Panc1 (cell line): ENCODE results near the gene SEBOX. TPM values are rescaled to one million over a fixed set of nuclear protein-coding genes. Genes with fewer than 3 reads are reported as not detected.

Experiments used
- ATAC-seq: fragments of 200-7000 bp; cut with Tn5 transposase; 2 replicates; pipeline ENCODE4 v1.9.1; 2020; ENCODE audit warnings: mild to moderate bottlenecking, moderate library complexity
- BruUV-seq: library from RNA; stranded (reverse); fragments of 400-500 nt; replicated peaks from 2 replicates; lab custom pipeline; 2021; lab: Mats Ljungman, UMichigan
- CTCF ChIA-PET: fragments of 300-600 bp; sonication (Branson Sonifier 250); formaldehyde crosslinking; loops from one replicate; lab custom pipeline; 2022; ENCODE audit warnings: antibody characterized with exemption; lab: Charles Lee
- POLR2A ChIA-PET: fragments of 300-600 bp; sonication (Branson Sonifier 250); formaldehyde crosslinking; loops from one replicate; lab custom pipeline; 2022; ENCODE audit warnings: antibody characterized with exemption; lab: Charles Lee
- DNase-seq: peaks from one replicate; pipeline ENCODE4 v3.0.0-alpha.2; 2010; ENCODE audit warnings: low read depth, low spot score
- H3K27ac ChIP-seq: 2 replicates; pipeline ENCODE4 v1.5.1; 2011; ENCODE audit warnings: mild to moderate bottlenecking, low read length, inconsistent platforms
- H3K27me3 ChIP-seq: fragments of 200-500 bp; sonication (Bioruptor generic); 2 replicates; pipeline ENCODE4 v1.6.0; 2014; ENCODE audit warnings: low read length, inconsistent platforms; ENCODE audit not compliant: control insufficient read depth, insufficient read depth
- H3K36me3 ChIP-seq: fragments of 200-500 bp; sonication (Bioruptor generic); 2 replicates; pipeline ENCODE4 v1.5.1; 2014; ENCODE audit warnings: inconsistent platforms, mild to moderate bottlenecking, low read length, moderate library complexity; ENCODE audit not compliant: control insufficient read depth, insufficient read depth
- H3K4me1 ChIP-seq: 2 replicates; pipeline ENCODE4 v1.5.1; 2011; ENCODE audit warnings: inconsistent platforms, mild to moderate bottlenecking, low read length, moderate library complexity; ENCODE audit not compliant: control insufficient read depth, insufficient read depth
- H3K4me3 ChIP-seq, 2 experiments: 2 replicates each; pipeline ENCODE4 v1.5.1; 2011 to 2012; ENCODE audit warnings: low read depth in 2 of 2, low read length in 2 of 2, mild to moderate bottlenecking in 2 of 2, inconsistent platforms in 1 of 2, moderate library complexity in 1 of 2
- H3K9me3 ChIP-seq: fragments of 200-500 bp; sonication (Bioruptor generic); 2 replicates; pipeline ENCODE4 v1.5.1; 2014; ENCODE audit warnings: low read depth, mild to moderate bottlenecking, inconsistent platforms, low read length, moderate library complexity; ENCODE audit not compliant: control insufficient read depth, insufficient read depth
- CTCF ChIP-seq: fragments of 450-650 bp; IDR thresholded peaks from 2 replicates; pipeline ENCODE4 v1.5.1; 2017; ENCODE audit warnings: mild to moderate bottlenecking
- POLR2AphosphoS5 ChIP-seq: IDR thresholded peaks from 2 replicates; pipeline ENCODE4 v1.6.1; 2012; ENCODE audit warnings: mild to moderate bottlenecking, low read depth, low read length, moderate library complexity
- REST ChIP-seq, 2 experiments: IDR thresholded peaks; 2 replicates each; pipeline ENCODE4 v1.6.1; 2011 to 2012; ENCODE audit warnings: low read depth in 2 of 2, control low read depth in 1 of 2, low read length in 1 of 2, mild to moderate bottlenecking in 1 of 2, moderate library complexity in 1 of 2; ENCODE audit not compliant: insufficient read depth in 1 of 2
- SIN3A ChIP-seq: IDR thresholded peaks from 2 replicates; pipeline ENCODE4 v1.6.1; 2012; ENCODE audit warnings: low read depth, mild to moderate bottlenecking, low read length, moderate library complexity, borderline replicate concordance; ENCODE audit not compliant: insufficient read depth
- TCF7L2 ChIP-seq: IDR thresholded peaks from 2 replicates; pipeline ENCODE4 v1.6.1; 2011; ENCODE audit warnings: mild to moderate bottlenecking, low read depth, low read length, inconsistent platforms
- in situ Hi-C: cut with HindIII; loops from 2 replicates; pipeline ENCODE4 v1.10.0; 2016; ENCODE audit warnings: low sequenced_read_pairs, low pct_unique_long_range_greater_than_20kb
- intact Hi-C: fragments of 100-400 bp; cut with micrococcal nuclease; formaldehyde crosslinking; loops from one replicate; pipeline ENCODE4 v1.10.0; 2022; ENCODE audit not compliant: unreplicated experiment
- total RNA-seq: library from RNA; stranded (reverse); gene quantifications from one replicate; pipeline ENCODE4 v1.2.1, GENCODE V29; 2021; ENCODE audit not compliant: unreplicated experiment

Gene SEBOX
- total RNA-seq, 1 experiment from 2014 or later, result not detected

DNA sequence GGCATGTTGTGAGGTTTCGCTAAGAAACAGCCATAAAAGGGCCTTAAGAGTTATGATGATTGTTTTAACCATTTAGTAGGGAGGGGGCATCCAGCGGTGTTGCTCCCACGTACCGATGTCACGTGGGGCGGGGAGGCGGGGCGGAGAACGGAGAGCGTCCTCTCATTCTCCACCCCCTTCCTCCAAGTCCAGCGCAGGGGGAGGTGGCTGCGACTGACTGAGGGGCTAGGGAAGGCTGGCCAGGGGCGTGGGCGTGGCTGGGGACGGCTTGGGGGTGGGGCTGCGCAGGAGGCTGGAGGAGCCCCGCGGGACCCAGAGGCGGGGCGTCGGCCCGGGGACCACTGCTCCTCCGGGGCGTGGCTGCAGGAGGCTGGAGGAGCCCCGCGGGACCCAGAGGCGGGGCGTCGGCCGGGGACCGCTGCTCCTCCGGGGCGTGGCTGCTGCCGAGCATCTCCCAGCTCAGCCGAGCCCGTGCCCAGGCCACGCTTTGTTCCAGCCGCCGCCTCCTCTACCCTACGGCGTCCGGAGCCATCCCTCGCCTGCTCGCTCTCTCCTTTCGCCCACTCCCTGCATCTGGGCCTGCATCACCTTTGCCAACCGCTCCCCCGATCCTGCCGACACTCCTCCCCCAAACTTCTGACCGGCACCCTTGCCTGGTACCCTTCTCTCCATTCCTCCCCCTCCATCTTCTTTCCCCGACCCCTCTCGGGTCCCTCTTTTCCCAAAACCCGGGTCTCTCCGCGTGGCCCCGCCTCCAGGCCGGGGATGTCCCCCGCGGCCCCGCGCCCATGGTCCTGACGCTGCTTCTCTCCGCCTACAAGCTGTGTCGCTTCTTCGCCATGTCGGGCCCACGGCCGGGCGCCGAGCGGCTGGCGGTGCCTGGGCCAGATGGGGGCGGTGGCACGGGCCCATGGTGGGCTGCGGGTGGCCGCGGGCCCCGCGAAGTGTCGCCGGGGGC lies 6.5 kb upstream of the SEBOX start, which contains the start of gene SARM1:
Gene SARM1 (plus strand): TSS at position 450 of the 958 bp plus-strand sequence. CDS start 339 bp downstream, at position 789.
- POLR2A ChIA-PET, result interaction anchor here (0.6 to 0.7 kb wide), 2 partner anchors 104 to 163 kb away, joined by 5 to 6 read pairs; no protein-coding TSS in a partner anchor
- in situ Hi-C loops, result no loop called here
- Histone ChIP-seq H3K27me3 (no peaks in the 10 kb centered on the region), H3K27ac (peak within 1 kb of the TSS; percentile 84), H3K36me3 (no peaks in the 10 kb centered on the region), H3K4me3 (peak within 1 kb of the TSS; percentile 65 to 93), H3K9me3 (no peaks in the 10 kb centered on the region), H3K4me1 (peaks cover 27% of the 10 kb centered on the region)
- TF ChIP-seq POLR2AphosphoS5 (no peak), TCF7L2 (peak; percentile 88), CTCF (no peak), SIN3A (0 out of 2 replicates have a peak, but pooled peaks have one; percentile 43), REST (IDR thresholded peaks at IDR 0.05; ENCODE audit: insufficient read depth in 1 of 2, low read depth in 2 of 2, low read length in 1 of 2) (0 out of 4 replicates have a peak, but pooled peaks of 1 of the 2 experiments have one; percentile 30)
- DNase-seq, result peak; percentile 30
- intact Hi-C loops, result no loop called here
- BruUV-seq, result no TSS peak
- CTCF ChIA-PET, result interaction anchor here (0.7 kb wide), 1 partner anchor 44 kb away, joined by 5 read pairs; no protein-coding TSS in a partner anchor
- ATAC-seq, result peak; percentile 93

DNA sequence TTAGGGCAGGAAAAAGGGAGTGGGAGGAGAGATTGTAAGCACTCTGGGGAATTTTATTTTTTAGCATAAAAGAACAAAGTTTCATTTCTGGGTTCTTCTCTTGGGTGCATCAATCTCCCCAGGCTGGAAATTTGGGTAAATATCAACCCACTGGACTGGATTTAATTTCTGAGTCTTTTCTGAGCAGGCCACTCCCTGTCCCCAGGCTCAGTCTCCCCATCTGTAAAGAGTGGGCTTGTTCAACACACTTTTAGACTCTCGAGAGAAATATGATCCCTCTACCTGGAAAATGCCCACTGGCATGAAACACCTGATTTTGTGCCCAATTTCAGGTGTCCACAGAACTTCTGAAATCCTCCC lies 5.7 kb upstream of the SEBOX start:
- H3K9me3 ChIP-seq, result no peaks in the 10 kb centered on the region
- TF ChIP-seq TCF7L2 (no peak), SIN3A (no peak), CTCF (no peak), REST (IDR thresholded peaks at IDR 0.05; ENCODE audit: insufficient read depth in 1 of 2, low read depth in 2 of 2, low read length in 1 of 2) (no peak), POLR2AphosphoS5 (no peak)
- peaks cover 27% of the 10 kb centered on the region for H3K4me1 ChIP-seq
- CTCF ChIA-PET, result no interaction called here
- H3K27ac ChIP-seq, result peak overlapping the region; percentile 84
- ATAC-seq (no peak), DNase-seq (no peak)
- H3K27me3 ChIP-seq, result no peaks in the 10 kb centered on the region
- no TSS peak for BruUV-seq
- H3K4me3 ChIP-seq, result peak overlapping the region; percentile 65 to 93
- H3K36me3 ChIP-seq, result no peaks in the 10 kb centered on the region
- in situ Hi-C loops (no loop called here), intact Hi-C loops (no loop called here)
- POLR2A ChIA-PET, result interaction anchor here (0.9 to 1.0 kb wide), 2 partner anchors 12 to 13 kb away, joined by 3 to 5 read pairs; partner anchors contain the start of gene POLDIP2
